ENCODE measurements around the gene FGD6. TPM values are rescaled to one million over a fixed set of nuclear protein-coding genes. Genes with fewer than 3 reads are reported as not detected.

The FGD6 gene
- total RNA-seq, 1 experiment from 2014 or later = 28.3 TPM

- TSS peak; percentile 21 for BruUV-seq (replicated peaks)
- intact Hi-C loops (cut with micrococcal nuclease; ENCODE audit: unreplicated experiment) = no loop called here
Measured at GRCh38 chr12:95136598-95136997, 80.7 kb downstream of the FGD6 start.

DNA sequence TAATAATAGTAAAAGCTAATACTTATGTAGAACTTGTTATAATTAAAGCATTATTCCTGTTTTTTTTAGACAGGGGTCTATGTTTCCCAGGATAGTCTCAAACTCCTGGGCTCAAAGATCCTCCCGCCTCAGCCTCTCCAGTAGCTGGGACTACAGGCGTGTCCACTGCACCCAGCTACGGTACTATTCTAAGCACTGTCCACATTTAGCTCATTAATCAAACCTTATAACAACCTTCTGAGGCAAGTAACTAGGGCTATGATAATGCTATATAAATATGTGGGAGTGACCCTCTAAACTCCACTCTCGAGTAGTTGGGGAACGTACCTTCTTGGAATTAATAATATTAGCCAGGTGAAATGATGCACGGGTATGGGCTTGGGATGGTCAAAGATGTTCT, 83.2 kb downstream of the FGD6 start:
- H3K9me3 ChIP-seq (ENCODE audit: control insufficient read depth, insufficient read depth, low read depth, low read length) = no peaks in the 10 kb centered on the region
- no TSS peak for BruUV-seq (replicated peaks)
- intact Hi-C loops (cut with micrococcal nuclease; ENCODE audit: unreplicated experiment) (no loop called here), in situ Hi-C loops (cut with HindIII; ENCODE audit: low pct_unique_long_range_greater_than_20kb, low sequenced_read_pairs) (no loop called here)
- H3K27me3 ChIP-seq (ENCODE audit: control insufficient read depth, insufficient read depth, low read length) = no peaks in the 10 kb centered on the region
- no peaks in the 10 kb centered on the region for H3K4me1 ChIP-seq (ENCODE audit: control insufficient read depth, insufficient read depth, low read length)
- no peak for DNase-seq (ENCODE audit: low read depth, low spot score)
- H3K27ac ChIP-seq (ENCODE audit: low read length) = no peak overlapping the region
- no peak for TF ChIP-seq POLR2AphosphoS5 (IDR thresholded peaks at IDR 0.05; ENCODE audit: low read depth, low read length)
- ATAC-seq = no peak
- ChIA-PET CTCF (interaction anchor here (0.5 kb wide), 1 partner anchor 367 kb away, joined by 4 read pairs; no protein-coding TSS in a partner anchor), POLR2A (no interaction called here)
- no peak overlapping the region for H3K4me3 ChIP-seq (ENCODE audit: low read depth in 2 of 2, low read length in 2 of 2)
- H3K36me3 ChIP-seq (ENCODE audit: control insufficient read depth, insufficient read depth, low read length) = peaks cover 6% of the 10 kb centered on the region

More at GRCh38 chr12:95136598-95136997, 80.7 kb downstream of the FGD6 start:
- Histone ChIP-seq H3K36me3 (ENCODE audit: control insufficient read depth, insufficient read depth, low read length) (peaks cover 3% of the 10 kb centered on the region), H3K4me1 (ENCODE audit: control insufficient read depth, insufficient read depth, low read length) (no peaks in the 10 kb centered on the region), H3K27ac (ENCODE audit: low read length) (no peak overlapping the region), H3K27me3 (ENCODE audit: control insufficient read depth, insufficient read depth, low read length) (no peaks in the 10 kb centered on the region), H3K4me3 (ENCODE audit: low read depth in 2 of 2, low read length in 2 of 2) (no peak overlapping the region), H3K9me3 (ENCODE audit: control insufficient read depth, insufficient read depth, low read depth, low read length) (no peaks in the 10 kb centered on the region)
- ATAC-seq (no peak), DNase-seq (ENCODE audit: low read depth, low spot score) (no peak)
- POLR2A ChIA-PET = no interaction called here
- no peak for TF ChIP-seq TCF7L2 (IDR thresholded peaks at IDR 0.05; ENCODE audit: low read depth, low read length)
- no peak for TF ChIP-seq SIN3A (IDR thresholded peaks at IDR 0.05; ENCODE audit: borderline replicate concordance, insufficient read depth, low read depth, low read length)
- TF ChIP-seq CTCF (IDR thresholded peaks at IDR 0.05) = no peak
- TF ChIP-seq POLR2AphosphoS5 (IDR thresholded peaks at IDR 0.05; ENCODE audit: low read depth, low read length) = no peak
- TF ChIP-seq REST (IDR thresholded peaks at IDR 0.05; ENCODE audit: insufficient read depth in 1 of 2, low read depth in 2 of 2, low read length in 1 of 2) = no peak
- in situ Hi-C loops (cut with HindIII; ENCODE audit: low pct_unique_long_range_greater_than_20kb, low sequenced_read_pairs) = no loop called here
- CTCF ChIA-PET = no interaction called here

GRCh38 chr12:95131589-95132340, 85.5 kb downstream of the FGD6 start:
- ChIA-PET CTCF (no interaction called here), POLR2A (interaction anchor here (0.6 kb wide), 1 partner anchor 187 kb away, joined by 12 read pairs; no protein-coding TSS in a partner anchor)
- H3K36me3 ChIP-seq (ENCODE audit: control insufficient read depth, insufficient read depth, low read length) = peaks cover 6% of the 10 kb centered on the region
- TF ChIP-seq TCF7L2 (IDR thresholded peaks at IDR 0.05; ENCODE audit: low read depth, low read length) (no peak), SIN3A (IDR thresholded peaks at IDR 0.05; ENCODE audit: borderline replicate concordance, insufficient read depth, low read depth, low read length) (no peak), REST (IDR thresholded peaks at IDR 0.05; ENCODE audit: insufficient read depth in 1 of 2, low read depth in 2 of 2, low read length in 1 of 2) (no peak), CTCF (IDR thresholded peaks at IDR 0.05) (no peak), POLR2AphosphoS5 (IDR thresholded peaks at IDR 0.05; ENCODE audit: low read depth, low read length) (no peak)
- H3K4me3 ChIP-seq (ENCODE audit: low read depth in 2 of 2, low read length in 2 of 2) = no peak overlapping the region
- no peak for ATAC-seq
- no peaks in the 10 kb centered on the region for H3K9me3 ChIP-seq (ENCODE audit: control insufficient read depth, insufficient read depth, low read depth, low read length)
- no peak overlapping the region for H3K27ac ChIP-seq (ENCODE audit: low read length)
- in situ Hi-C loops (cut with HindIII; ENCODE audit: low pct_unique_long_range_greater_than_20kb, low sequenced_read_pairs) (no loop called here), intact Hi-C loops (cut with micrococcal nuclease; ENCODE audit: unreplicated experiment) (no loop called here)
- no peak for DNase-seq (ENCODE audit: low read depth, low spot score)
- no peaks in the 10 kb centered on the region for H3K27me3 ChIP-seq (ENCODE audit: control insufficient read depth, insufficient read depth, low read length)
- H3K4me1 ChIP-seq (ENCODE audit: control insufficient read depth, insufficient read depth, low read length) = no peaks in the 10 kb centered on the region
- BruUV-seq (replicated peaks) = no TSS peak

Data from Panc1 (cell line).